Measurements from ENCODE around the gene KDM6A. TPM values are rescaled to one million over a fixed set of nuclear protein-coding genes. Genes with fewer than 3 reads are reported as not detected.

KDM6A gene
- total and polyA plus RNA-seq, 2 of the 13 experiments (the other 11 are each of a cell fraction or from before 2014, with no cell fraction given), result 16.7 to 18.2 TPM

DNA sequence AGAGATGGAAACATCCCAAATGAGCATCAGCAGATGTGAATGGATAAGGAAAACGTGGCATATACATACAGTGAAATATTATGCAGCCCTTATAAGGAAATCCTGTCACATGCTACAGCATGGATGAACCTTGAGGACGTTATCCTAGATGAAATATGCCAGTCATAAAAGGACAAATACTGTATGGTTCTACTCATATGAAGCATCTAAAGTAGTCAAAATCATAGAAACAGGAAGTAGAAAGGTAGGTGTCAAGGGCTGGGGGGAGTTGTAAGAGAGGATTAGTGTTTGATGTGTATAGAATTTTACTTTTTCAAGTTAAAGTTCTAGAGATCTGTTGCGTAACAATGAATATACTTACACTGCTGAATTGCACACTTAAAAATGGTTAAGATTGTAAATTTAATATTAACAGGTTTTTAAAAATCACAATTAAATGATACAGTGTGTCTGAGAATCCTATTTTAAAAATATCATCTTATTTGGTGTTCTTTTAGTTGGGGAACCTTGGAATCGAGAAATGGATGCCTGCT is 58.5 kb downstream of the KDM6A start (continued):
- no peak for TF ChIP-seq ZBTB44 (CRISPR knock-in tag; IDR thresholded peaks at IDR 0.05)
- peak; percentile 43; the same call in 1 of the 2 replicates for TF ChIP-seq CEBPB (IDR thresholded peaks at IDR 0.05; ENCODE audit: borderline replicate concordance, low read depth, low read length)
- no peak for TF ChIP-seq MIER3 (CRISPR knock-in tag; IDR thresholded peaks at IDR 0.05; ENCODE audit: borderline replicate concordance)
- TF ChIP-seq ZNF768 (CRISPR knock-in tag; IDR thresholded peaks at IDR 0.05), result no peak

- POLR2A ChIA-PET, result no interaction called here
- Histone ChIP-seq H3K4me1 (ENCODE audit: insufficient read depth, low read length) (peaks cover 51% of the 10 kb centered on the region), H3K9me3 (ENCODE audit: low read length) (no peaks in the 10 kb centered on the region), H3K27ac (ENCODE audit: extremely low read length, insufficient read depth, low read length) (no peak overlapping the region), H3K79me2 (ENCODE audit: insufficient read depth, low read length) (peaks cover 90% of the 10 kb centered on the region), H3K36me3 (replicated peaks in 1 of 2; ENCODE audit: control insufficient read depth in 1 of 2, insufficient read depth in 2 of 2, low read length in 2 of 2) (no peaks in the 10 kb centered on the region), H3K4me3 (replicated peaks in 1 of 3; ENCODE audit: insufficient read depth in 1 of 3, low read depth in 2 of 3, low read length in 3 of 3) (no peak overlapping the region), H3K27me3 (ENCODE audit: control insufficient read depth in 1 of 2, insufficient read depth in 2 of 2, low read length in 2 of 2) (no peaks in the 10 kb centered on the region), H4K20me1 (ENCODE audit: insufficient read depth, low read length) (peaks cover 26% of the 10 kb centered on the region), H2AFZ (ENCODE audit: low read length) (no peak overlapping the region), H3K9ac (ENCODE audit: insufficient read depth, low read depth, low read length) (no peak overlapping the region), H3K4me2 (ENCODE audit: low read depth, low read length) (no peak overlapping the region)
- FAIRE-seq (no peak), DNase-seq (ENCODE audit: low spot score) (no peak), ATAC-seq (no peak)
- BruUV-seq (replicated peaks), result no TSS peak
- in situ Hi-C loops (cut with HindIII; ENCODE audit: extremely low pct_ligation_motif_present, low pct_unique_long_range_greater_than_20kb) (no loop called here), intact Hi-C loops (cut with micrococcal nuclease; ENCODE audit: unreplicated experiment) (no loop called here)
- WGBS (ENCODE audit: low lambda C conversion rate), result 96% methylated on average over 4 of the region's 4 CpGs
- CTCF ChIA-PET (ENCODE audit: low intra/inter-chr PET ratio, low total read pairs), result no interaction called here
- TF ChIP-seq, protein P1, sequence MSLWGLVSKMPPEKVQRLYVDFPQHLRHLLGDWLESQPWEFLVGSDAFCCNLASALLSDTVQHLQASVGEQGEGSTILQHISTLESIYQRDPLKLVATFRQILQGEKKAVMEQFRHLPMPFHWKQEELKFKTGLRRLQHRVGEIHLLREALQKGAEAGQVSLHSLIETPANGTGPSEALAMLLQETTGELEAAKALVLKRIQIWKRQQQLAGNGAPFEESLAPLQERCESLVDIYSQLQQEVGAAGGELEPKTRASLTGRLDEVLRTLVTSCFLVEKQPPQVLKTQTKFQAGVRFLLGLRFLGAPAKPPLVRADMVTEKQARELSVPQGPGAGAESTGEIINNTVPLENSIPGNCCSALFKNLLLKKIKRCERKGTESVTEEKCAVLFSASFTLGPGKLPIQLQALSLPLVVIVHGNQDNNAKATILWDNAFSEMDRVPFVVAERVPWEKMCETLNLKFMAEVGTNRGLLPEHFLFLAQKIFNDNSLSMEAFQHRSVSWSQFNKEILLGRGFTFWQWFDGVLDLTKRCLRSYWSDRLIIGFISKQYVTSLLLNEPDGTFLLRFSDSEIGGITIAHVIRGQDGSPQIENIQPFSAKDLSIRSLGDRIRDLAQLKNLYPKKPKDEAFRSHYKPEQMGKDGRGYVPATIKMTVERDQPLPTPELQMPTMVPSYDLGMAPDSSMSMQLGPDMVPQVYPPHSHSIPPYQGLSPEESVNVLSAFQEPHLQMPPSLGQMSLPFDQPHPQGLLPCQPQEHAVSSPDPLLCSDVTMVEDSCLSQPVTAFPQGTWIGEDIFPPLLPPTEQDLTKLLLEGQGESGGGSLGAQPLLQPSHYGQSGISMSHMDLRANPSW (CRISPR knock-in tag; IDR thresholded peaks at IDR 0.05; ENCODE audit: borderline replicate concordance), result no peak
- TF ChIP-seq ZNF768 (CRISPR knock-in tag; IDR thresholded peaks at IDR 0.05) (no peak), NPAS2 (CRISPR knock-in tag; IDR thresholded peaks at IDR 0.05; ENCODE audit: borderline replicate concordance) (no peak), ZNF772 (CRISPR knock-in tag; IDR thresholded peaks at IDR 0.05) (no peak), ARNTL (CRISPR knock-in tag; IDR thresholded peaks at IDR 0.05) (no peak), ZNF546 (CRISPR knock-in tag; conservative IDR thresholded peaks at IDR 0.05) (no peak), KLF12 (CRISPR knock-in tag; IDR thresholded peaks at IDR 0.05; ENCODE audit: borderline replicate concordance) (no peak), TP53 (CRISPR knock-in tag; conservative IDR thresholded peaks at IDR 0.05) (no peak), ARHGAP35 (CRISPR knock-in tag; IDR thresholded peaks at IDR 0.05; ENCODE audit: borderline replicate concordance) (no peak), POLR2A (IDR thresholded peaks at IDR 0.05; ENCODE audit: insufficient read depth in 1 of 2, low read depth in 2 of 2, low read length in 2 of 2) (no peak)
- TF ChIP-seq, protein P2, sequence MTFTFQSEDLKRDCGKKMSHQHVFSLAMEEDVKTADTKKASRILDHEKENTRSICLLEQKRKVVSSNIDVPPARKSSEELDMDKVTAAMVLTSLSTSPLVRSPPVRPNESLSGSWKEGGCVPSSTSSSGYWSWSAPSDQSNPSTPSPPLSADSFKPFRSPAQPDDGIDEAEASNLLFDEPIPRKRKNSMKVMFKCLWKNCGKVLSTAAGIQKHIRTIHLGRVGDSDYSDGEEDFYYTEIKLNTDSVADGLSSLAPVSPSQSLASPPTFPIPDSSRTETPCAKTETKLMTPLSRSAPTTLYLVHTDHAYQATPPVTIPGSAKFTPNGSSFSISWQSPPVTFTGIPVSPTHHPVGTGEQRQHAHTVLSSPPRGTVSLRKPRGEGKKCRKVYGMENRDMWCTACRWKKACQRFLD (CRISPR knock-in tag; IDR thresholded peaks at IDR 0.05; ENCODE audit: borderline replicate concordance), result no peak
Measured at GRCh38 chrX:44935172-44935571, 62.2 kb downstream of the KDM6A start.
